Smooth muscle cell (in vitro differentiated cells): Measurements from ENCODE around the gene ULBP3. TPM values are rescaled to one million over a fixed set of nuclear protein-coding genes. Genes with fewer than 3 reads are reported as not detected.

Experiments
- DNase-seq: peaks from one replicate; lab custom pipeline; 2025; ENCODE audit not compliant: unreplicated experiment; lab: John Stamatoyannopoulos, UW
- H2AFZ ChIP-seq: fragments of 200-600 bp; sonication (generic); 2 replicates; pipeline ENCODE4 v1.6.0; 2016; ENCODE audit warnings: antibody characterized with exemption, low read depth, mild to moderate bottlenecking
- H3F3A ChIP-seq: fragments of 200-600 bp; sonication (generic); 2 replicates; pipeline ENCODE4 v1.6.0; 2017; ENCODE audit warnings: antibody characterized with exemption, low read depth
- H3K27ac ChIP-seq: fragments of 200-600 bp; sonication (generic); 2 replicates; pipeline ENCODE4 v1.5.1; 2016; ENCODE audit warnings: low read depth, mild to moderate bottlenecking
- H3K27me3 ChIP-seq: fragments of 200-600 bp; sonication (generic); 2 replicates; pipeline ENCODE4 v1.6.1; 2016; ENCODE audit warnings: low read depth, mild to moderate bottlenecking
- H3K36me3 ChIP-seq: fragments of 200-600 bp; sonication (generic); 2 replicates; pipeline ENCODE4 v1.5.1; 2016; ENCODE audit warnings: low read depth
- H3K4me1 ChIP-seq: fragments of 200-600 bp; sonication (generic); 2 replicates; pipeline ENCODE4 v1.5.1; 2016; ENCODE audit warnings: low read depth
- H3K4me2 ChIP-seq: fragments of 200-600 bp; sonication (generic); 2 replicates; pipeline ENCODE4 v1.6.0; 2016; ENCODE audit warnings: mild to moderate bottlenecking
- H3K4me3 ChIP-seq: fragments of 200-600 bp; sonication (generic); 2 replicates; pipeline ENCODE4 v1.5.1; 2016; ENCODE audit warnings: mild to moderate bottlenecking
- H3K79me2 ChIP-seq: fragments of 200-600 bp; sonication (generic); 2 replicates; pipeline ENCODE4 v1.6.0; 2016; ENCODE audit warnings: low read depth, mild to moderate bottlenecking
- H3K9ac ChIP-seq: fragments of 200-600 bp; sonication (generic); 2 replicates; pipeline ENCODE4 v1.6.0; 2016; ENCODE audit warnings: low read depth
- H3K9me3 ChIP-seq: fragments of 200-600 bp; sonication (generic); replicated peaks from 2 replicates; pipeline ENCODE4 v1.5.1; 2016; ENCODE audit warnings: low read depth
- H4K20me1 ChIP-seq: fragments of 200-600 bp; sonication (generic); 2 replicates; pipeline ENCODE4 v1.6.0; 2016; ENCODE audit warnings: low read depth
- CTCF ChIP-seq: fragments of 200-600 bp; sonication (generic); IDR thresholded peaks from 2 replicates; pipeline ENCODE4 v1.5.1; 2017; ENCODE audit warnings: borderline replicate concordance, mild to moderate bottlenecking, antibody characterized with exemption; ENCODE audit not compliant: insufficient read depth, poor library complexity, severe bottlenecking
- WGBS: methylation state at CpG from one replicate; pipeline ENCODE4 v1.1.7; 2016; ENCODE audit warnings: low lambda C conversion rate; 5-methylcytosine and 5-hydroxymethylcytosine counted together
- polyA plus RNA-seq: library from polyadenylated mRNA; unstranded; fragments of >200 nt; fragmentation: Nextera tagmentation; extraction: Ambion mirVana; gene quantifications from 2 replicates; pipeline ENCODE4 v1.2.1, GENCODE V29; 2016
- total RNA-seq: library from RNA; depleted of rRNA; stranded (reverse); fragments of >200 nt; gene quantifications from 2 replicates; pipeline ENCODE4 v1.2.3, GENCODE V29; 2014

ULBP3 gene
- total and polyA plus RNA-seq, 2 experiments from 2014 or later = 2.4 to 11.7 TPM

- 95% methylated on average over 6 of the region's 6 CpGs for WGBS
Measured at GRCh38 chr6:150058986-150059385, 9.9 kb downstream of the ULBP3 start.

GRCh38 chr6:150058231-150058792 is 10.6 kb downstream of the ULBP3 start:
- Histone ChIP-seq H3F3A (no peaks in the 10 kb centered on the region), H3K4me3 (no peak overlapping the region), H4K20me1 (no peaks in the 10 kb centered on the region), H3K79me2 (no peaks in the 10 kb centered on the region), H3K9me3 (no peaks in the 10 kb centered on the region), H2AFZ (no peak overlapping the region), H3K36me3 (no peaks in the 10 kb centered on the region), H3K27ac (no peak overlapping the region), H3K27me3 (peaks cover 58% of the 10 kb centered on the region), H3K4me2 (no peak overlapping the region), H3K4me1 (no peaks in the 10 kb centered on the region), H3K9ac (no peak overlapping the region)
- TF ChIP-seq CTCF = no peak
- no peak for DNase-seq
- 92% methylated on average over 14 of the region's 14 CpGs for WGBS

More at GRCh38 chr6:150058986-150059385, 9.9 kb downstream of the ULBP3 start:
- Histone ChIP-seq H4K20me1 (no peaks in the 10 kb centered on the region), H3K79me2 (no peaks in the 10 kb centered on the region), H3K27ac (no peak overlapping the region), H3K9ac (no peak overlapping the region), H3K36me3 (no peaks in the 10 kb centered on the region), H3F3A (no peaks in the 10 kb centered on the region), H3K27me3 (peaks cover 52% of the 10 kb centered on the region), H2AFZ (no peak overlapping the region), H3K9me3 (no peaks in the 10 kb centered on the region), H3K4me1 (no peaks in the 10 kb centered on the region), H3K4me2 (no peak overlapping the region), H3K4me3 (no peak overlapping the region)
- TF ChIP-seq CTCF = no peak
- no peak for DNase-seq

DNA sequence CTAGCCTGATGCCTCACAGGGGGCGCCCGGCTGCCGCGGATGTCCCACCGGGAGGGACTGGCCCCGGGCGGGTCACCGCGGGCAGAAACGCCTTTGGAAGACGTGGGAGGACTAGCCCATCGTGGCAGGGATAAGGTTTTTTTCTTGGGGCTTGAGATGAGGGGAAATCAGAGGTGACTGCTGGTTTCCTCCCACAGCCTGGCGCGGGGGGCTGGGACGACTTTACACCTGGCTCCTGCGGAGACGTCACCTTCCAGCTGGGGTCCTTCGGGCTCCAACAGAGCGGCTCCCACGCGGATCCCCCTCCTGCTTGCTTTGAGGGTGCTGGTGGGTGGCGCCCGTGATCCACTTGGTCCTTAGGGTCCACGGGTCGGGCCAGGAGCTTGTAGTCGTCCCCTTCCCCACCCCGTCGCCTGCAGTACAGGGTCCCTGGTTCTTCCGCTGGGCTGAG is 11.4 kb downstream of the ULBP3 start:
- no peak for DNase-seq
- Histone ChIP-seq H2AFZ (no peak overlapping the region), H3K27me3 (peaks cover 66% of the 10 kb centered on the region), H3K79me2 (no peaks in the 10 kb centered on the region), H3K36me3 (no peaks in the 10 kb centered on the region), H3K4me2 (no peak overlapping the region), H3K27ac (no peak overlapping the region), H4K20me1 (no peaks in the 10 kb centered on the region), H3K9ac (no peak overlapping the region), H3F3A (no peaks in the 10 kb centered on the region), H3K4me3 (no peak overlapping the region), H3K9me3 (no peaks in the 10 kb centered on the region), H3K4me1 (no peaks in the 10 kb centered on the region)
- WGBS = 89% methylated on average over 27 of the region's 29 CpGs
- TF ChIP-seq CTCF = no peak

DNA sequence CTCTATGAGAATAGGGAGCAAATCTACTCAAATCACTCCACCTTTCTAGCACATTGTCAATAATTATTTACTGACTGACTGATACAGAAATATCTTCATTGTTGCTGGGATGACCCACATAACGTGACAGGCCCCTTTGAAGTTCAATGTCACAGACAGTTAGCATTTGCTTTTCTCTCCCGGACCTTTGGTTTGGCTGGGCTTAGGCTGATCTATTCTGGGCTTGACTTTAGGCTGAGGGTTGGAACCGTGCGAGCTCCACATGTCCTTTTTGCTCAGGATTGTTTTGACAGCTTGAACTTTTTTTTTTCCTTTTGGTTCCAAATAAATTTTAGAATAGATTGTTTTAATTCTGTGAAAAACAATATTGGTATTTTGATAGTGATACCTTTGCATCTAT is 12.0 kb downstream of the ULBP3 start:
- DNase-seq = no peak
- Histone ChIP-seq H4K20me1 (no peaks in the 10 kb centered on the region), H3K9me3 (no peaks in the 10 kb centered on the region), H3K27ac (no peak overlapping the region), H2AFZ (no peak overlapping the region), H3K79me2 (no peaks in the 10 kb centered on the region), H3F3A (no peaks in the 10 kb centered on the region), H3K9ac (no peak overlapping the region), H3K4me2 (no peak overlapping the region), H3K4me1 (no peaks in the 10 kb centered on the region), H3K36me3 (no peaks in the 10 kb centered on the region), H3K4me3 (no peak overlapping the region), H3K27me3 (peaks cover 72% of the 10 kb centered on the region)
- TF ChIP-seq CTCF = no peak
- WGBS = 85% methylated on average over 4 of the region's 4 CpGs
